Mucosa of rectum (tissue), 2 donors: ENCODE measurements around the gene SGIP1.

Experiments used
- H3K27ac ChIP-seq, 2 donors: one replicate each; pipeline ENCODE4 v1.7.0; 2013; ENCODE audit warnings: inconsistent platforms in 2 of 2, low read depth in 2 of 2, low read length in 2 of 2
- H3K27me3 ChIP-seq, 2 donors: one replicate each; pipeline ENCODE4 v1.7.0; 2013; ENCODE audit warnings: low read length in 2 of 2; ENCODE audit not compliant: control insufficient read depth in 2 of 2, insufficient read depth in 2 of 2
- H3K36me3 ChIP-seq, 2 donors: one replicate each; pipeline ENCODE4 v1.7.0; 2013; ENCODE audit warnings: low read length in 2 of 2; ENCODE audit not compliant: control insufficient read depth in 2 of 2, insufficient read depth in 2 of 2
- H3K4me1 ChIP-seq, 2 donors: one replicate each; pipeline ENCODE4 v1.7.0; 2013; ENCODE audit warnings: low read length in 2 of 2, mild to moderate bottlenecking in 1 of 2; ENCODE audit not compliant: control insufficient read depth in 2 of 2, insufficient read depth in 2 of 2
- H3K4me3 ChIP-seq, 2 donors: one replicate each; pipeline ENCODE4 v1.7.0; 2013; ENCODE audit warnings: low read length in 2 of 2
- H3K9ac ChIP-seq, 2 donors: one replicate each; pipeline ENCODE4 v1.7.0; 2013; ENCODE audit warnings: low read length in 2 of 2, low read depth in 1 of 2, mild to moderate bottlenecking in 1 of 2
- H3K9me3 ChIP-seq, 2 donors: one replicate each; pipeline ENCODE4 v1.7.0; 2013; ENCODE audit warnings: low read length in 2 of 2; ENCODE audit not compliant: control insufficient read depth in 2 of 2
- donor health status: healthy.
- donor health status: Normal muscosa, but diverticular disease.

SGIP1 gene

DNA sequence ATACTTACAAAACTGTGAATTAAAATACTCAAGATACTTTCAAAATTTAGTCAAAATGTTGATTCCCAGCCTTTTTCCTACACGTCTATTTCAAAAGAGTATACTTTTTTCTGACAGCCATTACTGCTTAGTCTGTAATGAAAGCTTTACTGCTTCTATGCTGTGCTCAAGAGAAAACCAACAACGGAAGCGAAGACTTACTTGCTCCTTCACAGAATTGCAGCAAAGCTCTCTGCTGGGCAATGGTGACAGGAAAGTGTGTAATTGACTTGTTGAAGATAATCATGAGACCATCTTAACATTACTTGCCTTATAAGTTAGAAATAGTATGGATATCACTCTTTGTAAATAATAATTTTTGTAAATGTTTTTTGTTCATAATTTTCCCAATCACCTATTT is 216.6 kb downstream of the SGIP1 start:
- Histone ChIP-seq H3K27ac (no peak overlapping the region), H3K27me3 (peaks cover 9 to 14% of the 10 kb centered on the region in 2 donors), H3K4me3 (no peak overlapping the region), H3K9ac (no peak overlapping the region), H3K36me3 (no peaks in the 10 kb centered on the region), H3K9me3 (no peaks in the 10 kb centered on the region), H3K4me1 (peaks cover 3 to 5% of the 10 kb centered on the region in 2 donors)

DNA sequence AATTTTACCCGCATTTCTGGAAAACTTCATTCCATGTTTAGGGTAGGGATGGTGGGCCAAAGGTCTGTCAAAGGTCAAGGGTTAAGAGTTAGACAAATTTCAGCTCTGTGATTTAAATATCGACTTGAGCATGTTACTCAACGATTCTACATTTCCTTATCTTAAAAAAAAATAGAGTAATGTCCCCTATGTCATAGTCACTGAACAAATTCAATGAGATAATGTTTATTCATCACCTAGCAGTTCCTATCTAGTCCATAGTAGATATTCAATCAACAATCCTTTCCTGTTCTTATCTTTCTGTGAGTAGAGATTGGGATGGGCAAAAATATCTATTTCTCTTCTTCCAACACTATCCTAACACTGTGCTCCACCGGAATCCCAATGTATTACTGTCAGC is 217.2 kb downstream of the SGIP1 start:
- H3K9me3 ChIP-seq: no peaks in the 10 kb centered on the region
- no peaks in the 10 kb centered on the region for H3K36me3 ChIP-seq
- H3K27ac ChIP-seq: no peak overlapping the region
- H3K27me3 ChIP-seq: peaks cover 9 to 14% of the 10 kb centered on the region in 2 donors
- no peak overlapping the region for H3K9ac ChIP-seq
- H3K4me3 ChIP-seq: no peak overlapping the region
- peaks cover 3 to 5% of the 10 kb centered on the region in 2 donors for H3K4me1 ChIP-seq

DNA sequence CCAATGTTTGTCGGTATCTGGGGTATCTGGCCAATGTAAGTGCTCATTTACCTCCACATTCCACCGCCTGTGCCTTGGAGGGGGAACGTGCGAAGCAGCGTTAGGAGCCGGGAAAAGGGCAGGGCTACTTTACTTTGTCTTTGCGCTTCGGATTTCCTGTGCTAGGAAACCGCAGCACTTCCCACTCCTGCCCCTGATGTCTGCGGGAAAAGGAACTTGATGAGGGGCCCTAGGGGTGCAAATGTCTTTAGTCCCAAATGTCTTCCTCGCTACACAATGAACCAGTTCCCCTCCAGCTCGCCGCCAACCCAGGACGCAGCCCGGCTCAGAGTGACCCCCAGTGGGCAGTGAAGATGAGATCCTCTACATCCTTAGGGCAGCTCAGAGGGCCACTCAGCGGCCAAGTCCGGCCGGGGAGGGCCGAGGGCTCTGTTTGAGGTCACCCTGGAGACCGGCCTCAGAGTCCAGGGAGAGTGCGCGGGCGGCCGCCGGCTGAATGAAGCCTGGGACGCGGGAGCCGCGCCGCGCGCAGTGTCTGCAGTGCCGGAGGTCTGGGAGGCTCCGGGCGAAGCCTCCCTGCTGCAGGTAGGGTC is 218.1 kb downstream of the SGIP1 start, which contains the start of gene DYNLT5:
TSS of gene DYNLT5 (plus strand) at position 460 of the 593 bp plus-strand sequence. CDS start 2,200 bp downstream, outside the sequence.
- Histone ChIP-seq H3K4me3 (peak within 1 kb of the TSS; percentile 26 to 62), H3K27ac (no peak within 1 kb of the TSS), H3K36me3 (no peaks in the 10 kb centered on the region), H3K4me1 (peaks cover 3 to 5% of the 10 kb centered on the region in 2 donors), H3K9me3 (no peaks in the 10 kb centered on the region), H3K9ac (no peak within 1 kb of the TSS), H3K27me3 (peaks cover 9 to 14% of the 10 kb centered on the region in 2 donors)

DNA sequence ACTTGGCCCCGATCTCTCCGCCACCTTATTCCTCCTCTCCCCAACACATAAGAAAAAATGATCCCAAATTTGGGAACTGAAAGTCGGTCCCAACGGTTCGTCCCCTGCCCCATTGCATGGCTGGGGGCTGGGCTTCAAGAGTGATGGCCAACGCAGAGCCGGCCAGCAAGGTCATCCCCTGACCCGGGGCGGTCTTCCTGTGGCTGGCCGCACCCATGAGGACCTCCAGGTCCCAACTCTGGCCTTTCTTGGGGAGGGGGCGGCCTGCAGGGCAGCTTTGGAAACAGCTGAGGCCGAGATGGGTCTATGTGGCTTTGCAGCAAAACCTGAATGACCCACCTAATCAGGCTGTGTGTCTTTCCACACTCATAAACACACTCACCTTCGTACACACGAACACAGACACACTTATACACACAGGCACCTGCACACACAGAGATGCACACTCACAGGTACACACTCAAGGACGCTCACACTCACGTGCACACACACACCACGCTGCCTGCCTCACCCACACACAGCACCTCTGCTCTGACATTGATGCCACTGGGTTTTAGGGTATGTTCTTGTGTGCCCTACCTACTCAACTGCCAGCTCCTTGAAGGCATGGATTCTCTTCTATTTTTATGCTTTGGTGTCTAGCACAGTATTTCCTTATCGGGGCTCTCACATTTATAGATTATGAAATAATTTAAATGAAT is 218.9 kb downstream of the SGIP1 start:
- Histone ChIP-seq H3K9ac (no peak overlapping the region), H3K27ac (no peak overlapping the region), H3K27me3 (peaks cover 9 to 14% of the 10 kb centered on the region in 2 donors), H3K4me1 (peaks cover 3 to 5% of the 10 kb centered on the region in 2 donors), H3K4me3 (peak overlapping the region; percentile 26 to 62), H3K36me3 (no peaks in the 10 kb centered on the region), H3K9me3 (no peaks in the 10 kb centered on the region)

DNA sequence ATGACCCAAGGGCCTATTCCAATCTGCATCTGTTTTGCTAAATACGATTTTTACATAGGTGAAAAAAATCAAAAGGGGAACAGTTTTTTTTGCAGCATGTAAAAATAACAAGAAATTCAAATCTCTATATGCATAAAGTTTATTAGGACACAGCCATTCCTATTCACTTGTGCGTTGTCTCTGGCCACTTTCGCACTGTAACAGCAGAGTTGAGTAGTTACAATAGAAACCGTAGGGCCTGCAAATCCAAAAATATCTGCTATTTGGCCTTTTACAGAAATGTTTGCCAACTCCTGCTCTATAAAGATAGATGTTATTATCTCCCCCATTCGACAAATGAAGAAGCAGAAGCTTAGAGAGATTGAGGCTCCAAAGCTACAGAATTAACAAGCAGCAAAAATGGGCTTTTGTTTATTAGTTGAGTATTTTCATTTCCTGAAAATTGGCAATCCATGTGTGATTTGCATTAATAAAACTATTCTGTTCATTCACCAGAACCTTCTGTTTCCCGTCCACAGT is 223.8 kb downstream of the SGIP1 start:
- Histone ChIP-seq H3K4me3 (no peak overlapping the region), H3K4me1 (peaks cover 0 to 2% of the 10 kb centered on the region in 2 donors), H3K9ac (no peak overlapping the region), H3K27ac (no peak overlapping the region), H3K36me3 (no peaks in the 10 kb centered on the region), H3K9me3 (no peaks in the 10 kb centered on the region), H3K27me3 (peaks cover 3 to 4% of the 10 kb centered on the region in 2 donors)

DNA sequence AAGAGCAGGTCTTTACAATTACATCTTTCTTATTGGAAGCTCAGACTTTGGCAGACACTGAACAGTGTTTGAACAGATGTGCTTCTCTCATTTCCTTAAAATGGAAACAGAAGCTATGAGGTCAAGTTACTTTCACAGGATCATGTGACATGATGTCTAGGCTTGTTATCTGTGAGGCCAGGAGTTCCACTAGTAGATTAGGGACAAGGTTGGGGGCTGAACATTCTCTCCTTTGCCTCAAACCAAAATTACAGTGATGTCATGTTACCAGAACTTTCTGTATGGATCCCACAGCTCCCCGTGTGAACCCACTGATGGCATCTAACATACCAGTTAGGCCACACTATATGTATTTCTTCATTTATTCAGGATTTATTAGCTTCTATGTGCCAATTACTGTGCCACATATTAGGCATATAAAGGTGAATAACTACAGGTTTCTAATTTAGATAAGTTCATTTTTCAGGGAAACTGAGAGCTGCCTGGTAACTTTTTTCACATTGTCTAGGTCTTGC is 224.3 kb downstream of the SGIP1 start:
- no peaks in the 10 kb centered on the region for H3K27me3 ChIP-seq
- no peaks in the 10 kb centered on the region for H3K36me3 ChIP-seq
- H3K27ac ChIP-seq: no peak overlapping the region
- no peak overlapping the region for H3K4me3 ChIP-seq
- no peaks in the 10 kb centered on the region for H3K4me1 ChIP-seq
- H3K9ac ChIP-seq: no peak overlapping the region
- H3K9me3 ChIP-seq: no peaks in the 10 kb centered on the region

DNA sequence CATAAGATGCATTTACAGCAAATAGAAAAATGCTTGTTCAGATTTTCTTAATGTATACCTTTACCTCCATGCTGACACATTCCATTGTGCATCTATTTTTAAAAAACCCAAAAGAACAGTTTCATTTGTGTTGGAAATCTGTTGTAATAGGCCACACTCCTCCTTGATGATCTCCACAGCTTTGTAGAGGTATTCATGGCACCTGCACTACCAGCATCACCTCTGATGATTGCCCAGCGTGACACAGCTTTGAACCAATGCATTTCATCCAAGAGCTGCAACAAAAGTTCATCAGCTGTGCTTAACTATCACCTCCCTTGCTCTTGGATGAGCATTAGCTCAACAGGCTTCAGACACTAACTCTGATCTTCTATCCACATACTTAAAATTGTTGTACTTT is 226.6 kb downstream of the SGIP1 start:
- Histone ChIP-seq H3K27me3 (no peaks in the 10 kb centered on the region), H3K9ac (no peak overlapping the region), H3K9me3 (no peaks in the 10 kb centered on the region), H3K4me1 (no peaks in the 10 kb centered on the region), H3K4me3 (no peak overlapping the region), H3K27ac (no peak overlapping the region), H3K36me3 (no peaks in the 10 kb centered on the region)

DNA sequence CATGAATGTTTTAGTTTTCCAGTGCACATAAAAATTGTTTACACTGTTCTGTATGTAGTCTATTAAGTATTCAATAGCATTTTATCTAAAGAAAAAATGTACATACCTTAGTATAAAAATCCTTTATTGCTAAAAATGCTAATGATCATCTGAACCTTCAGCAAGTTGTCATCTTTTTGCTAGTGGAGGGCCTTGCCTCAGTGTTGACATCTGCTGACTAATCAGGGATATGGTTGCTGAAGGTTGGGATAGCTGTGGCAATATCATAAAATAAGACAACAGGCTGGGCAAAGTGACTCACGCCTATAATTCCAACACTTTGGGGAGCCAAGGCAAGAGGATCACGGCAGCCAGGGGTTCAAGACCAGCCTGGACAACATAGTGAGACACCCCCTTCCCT is 227.3 kb downstream of the SGIP1 start:
- Histone ChIP-seq H3K27me3 (no peaks in the 10 kb centered on the region), H3K4me1 (no peaks in the 10 kb centered on the region), H3K9ac (no peak overlapping the region), H3K36me3 (no peaks in the 10 kb centered on the region), H3K4me3 (no peak overlapping the region), H3K9me3 (no peaks in the 10 kb centered on the region), H3K27ac (no peak overlapping the region)

DNA sequence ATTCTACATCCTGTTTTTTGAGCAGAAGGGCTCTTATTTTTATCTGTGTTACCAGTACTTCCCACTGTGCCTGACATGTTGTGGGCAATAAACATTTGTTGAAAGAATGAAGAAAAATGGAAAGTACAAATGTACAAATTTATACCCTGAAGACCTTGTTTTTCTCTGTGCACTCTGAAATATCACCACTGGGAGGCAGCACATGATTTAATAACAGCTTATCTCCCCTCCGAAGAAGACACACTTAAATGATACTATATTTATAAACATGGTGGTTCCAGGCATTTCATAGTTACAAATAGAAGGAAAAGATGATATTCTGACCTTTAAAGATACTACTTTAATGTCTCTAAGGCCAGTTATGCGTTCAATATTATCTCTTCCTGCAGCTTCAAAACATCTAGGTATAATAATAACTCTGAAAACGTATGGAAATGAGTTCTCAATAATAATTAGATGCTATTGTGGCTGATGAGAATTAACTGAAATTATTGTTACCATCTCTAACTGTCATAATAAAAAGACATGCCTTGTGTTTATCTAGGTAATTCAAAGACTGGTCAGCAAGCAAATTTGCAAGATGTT is 231.1 kb downstream of the SGIP1 start:
- no peak overlapping the region for H3K9ac ChIP-seq
- H3K4me1 ChIP-seq: no peaks in the 10 kb centered on the region
- no peak overlapping the region for H3K27ac ChIP-seq
- no peaks in the 10 kb centered on the region for H3K27me3 ChIP-seq
- H3K4me3 ChIP-seq: no peak overlapping the region
- H3K9me3 ChIP-seq: no peaks in the 10 kb centered on the region
- no peaks in the 10 kb centered on the region for H3K36me3 ChIP-seq

DNA sequence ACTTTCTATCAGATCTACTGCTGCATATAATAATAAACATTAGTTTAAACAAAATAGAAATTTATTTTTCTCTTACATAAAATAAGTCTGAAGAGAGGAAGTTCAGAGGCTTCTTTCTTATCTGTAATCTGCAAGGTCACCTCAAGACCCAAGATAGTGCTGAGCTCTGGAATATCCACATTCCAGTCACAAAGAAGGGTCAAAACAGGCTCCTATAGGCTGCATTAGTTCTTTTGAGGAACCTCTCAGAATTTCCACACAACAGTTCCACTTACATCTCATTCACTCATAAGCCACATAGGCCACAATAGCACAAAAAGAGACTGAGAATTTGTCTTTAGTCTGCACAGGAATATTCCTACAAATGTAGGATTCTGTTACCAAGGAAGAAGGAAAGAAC is 233.7 kb downstream of the SGIP1 start:
- Histone ChIP-seq H3K27ac (no peak overlapping the region), H3K4me3 (no peak overlapping the region), H3K9me3 (no peaks in the 10 kb centered on the region)

More for the DNA sequence above, 233.7 kb downstream of the SGIP1 start:
- Histone ChIP-seq H3K27me3 (no peaks in the 10 kb centered on the region), H3K36me3 (no peaks in the 10 kb centered on the region), H3K9ac (no peak overlapping the region), H3K4me1 (no peaks in the 10 kb centered on the region)
